H1 (cell line): ENCODE measurements around the gene NUTM1. TPM values are rescaled to one million over a fixed set of nuclear protein-coding genes. Genes with fewer than 3 reads are reported as not detected.

Source experiments
- CTCF ChIA-PET: fragments of 300-600 bp; sonication (Branson Sonifier 250); formaldehyde crosslinking; loops from one replicate; lab custom pipeline; 2021; ENCODE audit not compliant: partially characterized antibody; lab: Charles Lee
- POLR2A ChIA-PET: fragments of 300-600 bp; sonication (Branson Sonifier 250); formaldehyde crosslinking; loops from one replicate; lab custom pipeline; 2021; ENCODE audit warnings: inconsistent platforms; ENCODE audit not compliant: partially characterized antibody; lab: Charles Lee
- DNase-seq, 2 experiments: peaks; one replicate each; pipeline versions ENCODE4 v3.0.0 to v3.0.0-alpha.2; 2010 to 2022; ENCODE audit warnings: low spot score in 2 of 2, low read depth in 1 of 2, mixed read lengths in 1 of 2
- FAIRE-seq: peaks from 2 replicates; lab custom pipeline; 2011; peaks lifted over from hg19 to GRCh38; lab: Jason Lieb, UNC
- H2AFZ ChIP-seq: 2 replicates; pipeline ENCODE4 v1.8.1; 2012; ENCODE audit warnings: low read length, inconsistent platforms
- H2AK5ac ChIP-seq: 2 replicates; pipeline ENCODE4 v1.6.1; 2013; ENCODE audit warnings: low read depth, low read length
- H2BK120ac ChIP-seq: replicated peaks from 2 replicates; pipeline ENCODE3; 2013; ENCODE audit warnings: low read depth, low read length, inconsistent platforms
- H2BK12ac ChIP-seq: 2 replicates; pipeline ENCODE4 v1.6.1; 2013; ENCODE audit warnings: low read depth, low read length
- H2BK15ac ChIP-seq: 2 replicates; pipeline ENCODE4 v1.6.1; 2013; ENCODE audit warnings: low read length
- H2BK20ac ChIP-seq: 2 replicates; pipeline ENCODE4 v1.6.1; 2013; ENCODE audit warnings: low read length
- H2BK5ac ChIP-seq: 2 replicates; pipeline ENCODE4 v1.6.1; 2013; ENCODE audit warnings: low read depth, low read length
- H3K14ac ChIP-seq: 2 replicates; pipeline ENCODE4 v1.6.1; 2013; ENCODE audit warnings: inconsistent platforms; ENCODE audit not compliant: insufficient read length
- H3K18ac ChIP-seq: 2 replicates; pipeline ENCODE4 v1.6.1; 2013; ENCODE audit warnings: low read length; ENCODE audit errors: extremely low read depth
- H3K23ac ChIP-seq: 2 replicates; pipeline ENCODE4 v1.6.1; 2013; ENCODE audit warnings: inconsistent platforms; ENCODE audit not compliant: insufficient read length
- H3K23me2 ChIP-seq: 2 replicates; pipeline ENCODE4 v1.6.1; 2013; ENCODE audit warnings: low read depth, low read length
- H3K27ac ChIP-seq: 2 replicates; pipeline ENCODE4 v1.6.1; 2011; ENCODE audit warnings: low read depth, low read length, inconsistent platforms
- H3K27me3 ChIP-seq, 4 experiments: replicated peaks in 1 of 4; 1 replicate in 1 of 4; 2 replicates in 3 of 4; pipeline versions ENCODE4 v1.6.1 to v1.8.1; 2011 to 2013; ENCODE audit warnings: low read length in 3 of 4, mild to moderate bottlenecking in 3 of 4, inconsistent platforms in 2 of 4, mixed read lengths in 2 of 4, moderate library complexity in 1 of 4; ENCODE audit not compliant: control insufficient read depth in 3 of 4, insufficient read depth in 3 of 4; ENCODE audit errors: extremely low read depth in 1 of 4
- H3K36me3 ChIP-seq, 4 experiments: 2 replicates each; pipeline versions ENCODE4 v1.6.1 to v1.8.1; 2011 to 2013; ENCODE audit warnings: mild to moderate bottlenecking in 4 of 4, low read length in 3 of 4, moderate library complexity in 2 of 4, control low read depth in 1 of 4, inconsistent platforms in 1 of 4; ENCODE audit not compliant: insufficient read depth in 4 of 4, control insufficient read depth in 2 of 4
- H3K4ac ChIP-seq: replicated peaks from 2 replicates; pipeline ENCODE3; 2013; ENCODE audit warnings: low read length, low read depth, mixed read lengths, inconsistent platforms; ENCODE audit not compliant: insufficient read length
- H3K4me1 ChIP-seq, 4 experiments: replicated peaks in 1 of 4; 1 replicate in 1 of 4; 2 replicates in 3 of 4; pipeline versions ENCODE4 v1.6.1 to v1.8.1; 2011 to 2013; ENCODE audit warnings: low read length in 3 of 4, inconsistent platforms in 2 of 4, mixed read lengths in 1 of 4; ENCODE audit not compliant: insufficient read depth in 4 of 4, control insufficient read depth in 3 of 4
- H3K4me2 ChIP-seq, 2 experiments: 2 replicates each; pipeline versions ENCODE4 v1.6.1 to v1.8.1; 2011 to 2013; ENCODE audit warnings: low read depth in 2 of 2, low read length in 2 of 2, control low read depth in 1 of 2, inconsistent platforms in 1 of 2, mild to moderate bottlenecking in 1 of 2; ENCODE audit not compliant: insufficient read depth in 1 of 2
- H3K4me3 ChIP-seq, 4 experiments: fragments of 200-600, 300-600 bp in 1 of 4; sonication (generic), shearing (Covaris generic), sonication (Bioruptor Twin) in 1 of 4; 2 replicates each; pipeline versions ENCODE4 v1.5.1 to v1.8.1; 2011 to 2016; ENCODE audit warnings: low read length in 4 of 4, low read depth in 3 of 4, control low read depth in 2 of 4, inconsistent platforms in 2 of 4, mild to moderate bottlenecking in 2 of 4, mixed read lengths in 1 of 4, moderate library complexity in 1 of 4; ENCODE audit not compliant: insufficient read depth in 2 of 4; ENCODE audit errors: extremely low read depth in 1 of 4
- H3K56ac ChIP-seq: replicated peaks from 2 replicates; pipeline ENCODE3; 2013; ENCODE audit warnings: low read depth, mild to moderate bottlenecking, mixed read lengths, low read length, inconsistent platforms; ENCODE audit not compliant: insufficient read length
- H3K79me1 ChIP-seq: 2 replicates; pipeline ENCODE4 v1.6.1; 2013; ENCODE audit warnings: low read depth, low read length, control low read depth
- H3K79me2 ChIP-seq, 2 experiments: 2 replicates each; pipeline versions ENCODE4 v1.6.1 to v1.8.1; 2012 to 2013; ENCODE audit warnings: low read length in 2 of 2, mild to moderate bottlenecking in 2 of 2, inconsistent platforms in 1 of 2; ENCODE audit not compliant: insufficient read depth in 2 of 2, control insufficient read depth in 1 of 2
- H3K9ac ChIP-seq, 4 experiments: replicated peaks in 1 of 4; 1 replicate in 1 of 4; 2 replicates in 3 of 4; pipeline versions ENCODE4 v1.6.1 to v1.8.1; 2011 to 2013; ENCODE audit warnings: low read depth in 3 of 4, low read length in 3 of 4, control low read depth in 2 of 4, mild to moderate bottlenecking in 2 of 4, moderate library complexity in 2 of 4, inconsistent platforms in 1 of 4; ENCODE audit errors: extremely low read depth in 1 of 4
- H3K9me3 ChIP-seq, 2 experiments: 2 replicates each; pipeline versions ENCODE4 v1.6.1 to v1.8.1; 2012 to 2013; ENCODE audit warnings: mild to moderate bottlenecking in 2 of 2, moderate library complexity in 2 of 2, control low read depth in 1 of 2, inconsistent platforms in 1 of 2, low read depth in 1 of 2, low read length in 1 of 2, mixed read lengths in 1 of 2; ENCODE audit not compliant: insufficient read depth in 2 of 2
- H4K20me1 ChIP-seq, 2 experiments: replicated peaks in 1 of 2; 2 replicates each; pipeline versions ENCODE3 to v1.8.1; 2011 to 2013; ENCODE audit warnings: inconsistent platforms in 2 of 2, low read length in 2 of 2, mild to moderate bottlenecking in 1 of 2; ENCODE audit not compliant: insufficient read depth in 2 of 2, control insufficient read depth in 1 of 2
- H4K5ac ChIP-seq: 2 replicates; pipeline ENCODE4 v1.6.1; 2013; ENCODE audit warnings: low read length, low read depth, mixed read lengths, inconsistent platforms; ENCODE audit not compliant: insufficient read length
- H4K8ac ChIP-seq: 2 replicates; pipeline ENCODE4 v1.8.0; 2013; ENCODE audit warnings: mild to moderate bottlenecking, moderate library complexity, low read length, inconsistent platforms; ENCODE audit not compliant: insufficient read depth; ENCODE audit errors: extremely low read depth
- H4K91ac ChIP-seq: replicated peaks from 2 replicates; pipeline ENCODE3; 2013; ENCODE audit warnings: low read length, mixed read lengths, inconsistent platforms; ENCODE audit not compliant: insufficient read length
- ATF2 ChIP-seq: IDR thresholded peaks from 2 replicates; pipeline ENCODE4 v1.6.1; 2012; ENCODE audit warnings: low read length, inconsistent platforms
- BCL11A ChIP-seq, 2 experiments: IDR thresholded peaks; one replicate each; pipeline ENCODE4 v1.6.1; 2011; ENCODE audit warnings: low read depth in 2 of 2, low read length in 2 of 2, mild to moderate bottlenecking in 2 of 2
- CHD2 ChIP-seq: IDR thresholded peaks from 2 replicates; pipeline ENCODE4 v1.6.1; 2012; ENCODE audit warnings: low read length, improper control_type of control experiment
- EGR1 ChIP-seq: IDR thresholded peaks from 2 replicates; pipeline ENCODE4 v1.6.1; 2011; ENCODE audit warnings: low read depth, low read length, borderline replicate concordance
- EP300 ChIP-seq, 2 experiments: IDR thresholded peaks; 1 replicate in 1 of 2; 2 replicates in 1 of 2; pipeline ENCODE4 v1.6.1; 2011 to 2012; ENCODE audit warnings: low read depth in 2 of 2, low read length in 2 of 2, mild to moderate bottlenecking in 2 of 2, borderline replicate concordance in 1 of 2, inconsistent platforms in 1 of 2, moderate library complexity in 1 of 2
- JUND ChIP-seq: IDR thresholded peaks from 2 replicates; pipeline ENCODE4 v1.6.1; 2011; ENCODE audit warnings: mild to moderate bottlenecking, improper control_type of control experiment, low read length
- MAX ChIP-seq: IDR thresholded peaks from 2 replicates; pipeline ENCODE4 v1.6.1; 2012; ENCODE audit warnings: inconsistent platforms
- POLR2A ChIP-seq, 2 experiments: IDR thresholded peaks; 1 replicate in 1 of 2; 2 replicates in 1 of 2; pipeline ENCODE4 v1.6.1; 2011; ENCODE audit warnings: low read depth in 2 of 2, low read length in 2 of 2, mild to moderate bottlenecking in 2 of 2; ENCODE audit errors: control extremely low read depth in 1 of 2
- WGBS, 2 experiments: shearing (Covaris generic) in 1 of 2; methylation state at CpG; one replicate each; pipeline versions ENCODE4 v1.1.6 to v1.1.7; 2013 to 2015; ENCODE audit warnings: low lambda C conversion rate in 2 of 2, mixed read lengths in 2 of 2, inconsistent platforms in 1 of 2, low coverage in 1 of 2, missing lambda C conversion rate in 1 of 2; ENCODE audit not compliant: insufficient replicate concordance in 2 of 2, insufficient coverage in 1 of 2, insufficient read length in 1 of 2; ENCODE audit errors: extremely low coverage in 1 of 2, missing lambda C conversion rate in 1 of 2; 5-methylcytosine and 5-hydroxymethylcytosine counted together
- polyA plus RNA-seq, 7 experiments: library from polyadenylated mRNA; depleted of rRNA in 3 of 7; stranded (reverse) in 5 of 7; unstranded in 2 of 7; fragments of >200 nt in 5 of 7; fragments of 200-250 nt in 2 of 7; gene quantifications; 1 replicate in 5 of 7; 2 replicates in 1 of 7; 4 replicates in 1 of 7; pipeline versions ENCODE4 v1.2.1 to v1.2.3, GENCODE V29; 2011 to 2013; ENCODE audit warnings: missing spikeins in 2 of 7, mixed read lengths in 2 of 7
- total RNA-seq: library from RNA; stranded (reverse); fragmentation: NEBNext Ultra II Directional; extraction: Animal tissue kit (Norgen Biotek cat#: 25700); gene quantifications from 2 replicates; pipeline ENCODE4 v1.2.1, GENCODE V29; 2021
- TF ChIP-seq, protein P1 (sequence below): IDR thresholded peaks from 2 replicates; pipeline ENCODE4 v1.6.1; 2011; ENCODE audit warnings: low read depth, mild to moderate bottlenecking, low read length; ENCODE audit not compliant: insufficient read depth

Gene NUTM1
- total and polyA plus RNA-seq, 2 of the 8 experiments (the other 6 are each of a cell fraction or from before 2014, with no cell fraction given), result 0.39 to 0.60 TPM

DNA sequence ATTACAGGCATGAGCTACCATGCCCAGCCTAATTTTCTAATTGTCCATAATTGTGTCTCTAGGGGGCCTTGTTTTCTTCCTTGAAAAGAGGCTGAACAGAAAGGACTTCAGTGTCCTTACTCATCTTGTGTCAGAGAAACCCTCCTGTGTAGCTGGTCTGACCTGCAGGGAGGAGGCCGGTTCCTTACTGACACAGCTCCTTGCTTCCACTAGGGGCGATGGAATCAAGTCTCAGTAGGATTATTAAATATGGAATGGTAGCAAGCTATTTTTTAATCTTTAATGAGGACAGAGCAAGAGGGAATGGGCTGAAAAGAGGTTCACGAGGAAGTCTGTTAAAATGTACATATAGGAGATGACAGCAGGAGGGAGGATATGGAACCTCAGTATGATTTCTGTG, 15.3 kb downstream of the NUTM1 start:
- FAIRE-seq (no peak), DNase-seq (no peak)
- no peak overlapping the region for H2BK20ac ChIP-seq
- no peak overlapping the region for H3K9ac ChIP-seq
- no peak overlapping the region for H3K56ac ChIP-seq
- H3K4me3 ChIP-seq, result no peak overlapping the region
- H3K4me2 ChIP-seq, result no peak overlapping the region
- ChIA-PET POLR2A (interaction anchor here (1.0 to 3.6 kb wide), 3 partner anchors 9 to 21 kb away, joined by 3 to 18 read pairs (median 4); partner anchors contain the start of genes LPCAT4, NOP10, NUTM1 and SLC12A6), CTCF (interaction anchor here (0.5 to 2.4 kb wide), 14 partner anchors 9 to 945 kb away, joined by 3 to 29 read pairs (median 4); partner anchors contain the start of genes LPCAT4, NOP10 and NUTM1)
- H2BK12ac ChIP-seq, result no peak overlapping the region
- H4K8ac ChIP-seq, result no peak overlapping the region
- no peak overlapping the region for H2BK120ac ChIP-seq
- no peaks in the 10 kb centered on the region for H3K27me3 ChIP-seq
- 80% methylated on average over 3 of the region's 3 CpGs; no CpG with 5 or more reads in 1 of the 2 experiments for WGBS, 2 experiments
- no peaks in the 10 kb centered on the region for H3K23me2 ChIP-seq
- no peaks in the 10 kb centered on the region for H3K9me3 ChIP-seq
- H3K14ac ChIP-seq, result no peak overlapping the region
- peaks cover 3 to 7% of the 10 kb centered on the region in 2 experiments for H4K20me1 ChIP-seq
- no peak overlapping the region for H2AFZ ChIP-seq
- H3K18ac ChIP-seq, result no peak overlapping the region
- H3K27ac ChIP-seq, result no peak overlapping the region
- 0 out of 2 replicates have a peak, but pooled peaks cover 2% of the 10 kb centered on the region for H3K79me1 ChIP-seq
- no peak overlapping the region for H2AK5ac ChIP-seq
- H3K36me3 ChIP-seq, result peaks cover 7 to 44% (median 34%) of the 10 kb centered on the region in 4 experiments
- no peak overlapping the region for H3K4ac ChIP-seq
- H4K5ac ChIP-seq, result no peak overlapping the region
- H2BK15ac ChIP-seq, result no peak overlapping the region
- H3K4me1 ChIP-seq, result peaks cover 2 to 8% (median 3%) of the 10 kb centered on the region in 4 experiments; a peak in 5 of 7 replicates
- H2BK5ac ChIP-seq, result no peak overlapping the region
- H3K23ac ChIP-seq, result no peak overlapping the region
- H4K91ac ChIP-seq, result no peak overlapping the region
- no peaks in the 10 kb centered on the region; a peak in 1 of 4 replicates for H3K79me2 ChIP-seq
- no peak for TF ChIP-seq CHD2
- TF ChIP-seq POLR2A (IDR thresholded peaks at IDR 0.05; ENCODE audit: control extremely low read depth in 1 of 2, low read depth in 2 of 2, low read length in 2 of 2), result no peak
- no peak for TF ChIP-seq EGR1
- TF ChIP-seq MAX, result no peak
- no peak for TF ChIP-seq EP300 (IDR thresholded peaks at IDR 0.05; ENCODE audit: borderline replicate concordance in 1 of 2, low read depth in 2 of 2, low read length in 2 of 2)
- TF ChIP-seq, protein P1, sequence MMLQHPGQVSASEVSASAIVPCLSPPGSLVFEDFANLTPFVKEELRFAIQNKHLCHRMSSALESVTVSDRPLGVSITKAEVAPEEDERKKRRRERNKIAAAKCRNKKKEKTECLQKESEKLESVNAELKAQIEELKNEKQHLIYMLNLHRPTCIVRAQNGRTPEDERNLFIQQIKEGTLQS, result no peak
- TF ChIP-seq JUND, result no peak
- TF ChIP-seq ATF2, result no peak
- TF ChIP-seq BCL11A (IDR thresholded peaks at IDR 0.05; ENCODE audit: low read depth in 2 of 2, low read length in 2 of 2), result no peak
